Measurements from ENCODE around the gene ZPBP2.
"Not testable (repeated sequence)": the region's sequence is repeated elsewhere in the genome, so short reads cannot be mapped to it uniquely, and the experiment has no call there.

ZPBP2 gene

GRCh38 chr17:39898088-39898487 is 30.1 kb downstream of the ZPBP2 start:
- ATAC-seq: no peak
- TF ChIP-seq POU6F1 (CRISPR knock-in tag; IDR thresholded peaks at IDR 0.05; ENCODE audit: borderline replicate concordance, low read depth) (no peak), ZC3H10 (CRISPR knock-in tag; IDR thresholded peaks at IDR 0.05) (no peak), ZFP30 (CRISPR knock-in tag; IDR thresholded peaks at IDR 0.05) (no peak), ESRRG (CRISPR knock-in tag; IDR thresholded peaks at IDR 0.05) (no peak), OSR1 (CRISPR knock-in tag; IDR thresholded peaks at IDR 0.05) (no peak), GLIS3 (CRISPR knock-in tag; IDR thresholded peaks at IDR 0.05) (no peak), RARB (CRISPR knock-in tag; IDR thresholded peaks at IDR 0.05) (no peak), PPARA (CRISPR knock-in tag; IDR thresholded peaks at IDR 0.05; ENCODE audit: borderline replicate concordance) (no peak), CSDC2 (CRISPR knock-in tag; IDR thresholded peaks at IDR 0.05) (no peak), BACH2 (CRISPR knock-in tag; IDR thresholded peaks at IDR 0.05; ENCODE audit: borderline replicate concordance) (no peak), CSRNP3 (CRISPR knock-in tag; IDR thresholded peaks at IDR 0.05) (no peak), PATZ1 (CRISPR knock-in tag; IDR thresholded peaks at IDR 0.05; ENCODE audit: borderline replicate concordance) (no peak), CREB5 (CRISPR knock-in tag; IDR thresholded peaks at IDR 0.05; ENCODE audit: low read depth) (no peak), SNAI2 (CRISPR knock-in tag; IDR thresholded peaks at IDR 0.05) (no peak), TCF4 (CRISPR knock-in tag; IDR thresholded peaks at IDR 0.05; ENCODE audit: borderline replicate concordance) (no peak), ISL1 (CRISPR knock-in tag; IDR thresholded peaks at IDR 0.05) (no peak), TOX (CRISPR knock-in tag; IDR thresholded peaks at IDR 0.05; ENCODE audit: borderline replicate concordance) (no peak), ZNF70 (CRISPR knock-in tag; IDR thresholded peaks at IDR 0.05) (no peak), TSHZ2 (CRISPR knock-in tag; IDR thresholded peaks at IDR 0.05) (no peak)

GRCh38 chr17:39899215-39899614 is 31.2 kb downstream of the ZPBP2 start:
- TF ChIP-seq SNAI2 (CRISPR knock-in tag; IDR thresholded peaks at IDR 0.05): no peak
- no peak for TF ChIP-seq PATZ1 (CRISPR knock-in tag; IDR thresholded peaks at IDR 0.05; ENCODE audit: borderline replicate concordance)
- TF ChIP-seq PPARA (CRISPR knock-in tag; IDR thresholded peaks at IDR 0.05; ENCODE audit: borderline replicate concordance): no peak
- no peak for TF ChIP-seq CSRNP3 (CRISPR knock-in tag; IDR thresholded peaks at IDR 0.05)
- TF ChIP-seq ZNF565 (CRISPR knock-in tag; conservative IDR thresholded peaks at IDR 0.05; ENCODE audit: low read depth): no peak
- no peak for TF ChIP-seq ZFP30 (CRISPR knock-in tag; IDR thresholded peaks at IDR 0.05)
- no peak for TF ChIP-seq CSDC2 (CRISPR knock-in tag; IDR thresholded peaks at IDR 0.05)
- ATAC-seq: no peak

- not testable (repeated sequence) for ATAC-seq
Measured at GRCh38 chr17:39902027-39902426, 34.0 kb downstream of the ZPBP2 start.

Data from SK-N-SH treated with all-trans-retinoic acid at 6 μM for 48 hours (cell line).